HepG2 (cell line): ENCODE results near the gene TMEM220. TPM values are rescaled to one million over a fixed set of nuclear protein-coding genes. Genes with fewer than 3 reads are reported as not detected.
A peak's percentile ranks its signal among the peaks of the same experiment; 100 is the strongest.

ENCODE experiments used
- ATRX ChIP-seq: sonication (generic); formaldehyde crosslinking; IDR thresholded peaks from 2 replicates; pipeline ENCODE4 v1.4.0; 2020; ENCODE audit warnings: missing genetic modification reagents, borderline replicate concordance
- CCAR2 ChIP-seq: fragments of 200-400 bp; formaldehyde crosslinking; optimal IDR thresholded peaks from 2 replicates; pipeline ENCODE3; 2018; ENCODE audit warnings: low read depth, mild to moderate bottlenecking, low read length, moderate library complexity
- CHD4 ChIP-seq: fragments of 200-600 bp; sonication (generic); IDR thresholded peaks from 2 replicates; pipeline ENCODE4 v1.7.0; 2017; ENCODE audit warnings: mild to moderate bottlenecking, low read length, borderline replicate concordance
- ETV5 ChIP-seq: IDR thresholded peaks from 2 replicates; pipeline ENCODE4 v1.6.1; 2018; ENCODE audit warnings: missing biosample characterization, missing genetic modification reagents, inconsistent platforms, borderline replicate concordance
- EZH2 ChIP-seq: conservative IDR thresholded peaks from 2 replicates; pipeline ENCODE4 v1.6.1; 2012; ENCODE audit warnings: mild to moderate bottlenecking, low read depth, low read length, moderate library complexity
- GABPA ChIP-seq, 2 experiments: IDR thresholded peaks; 2 replicates each; pipeline ENCODE4 v1.6.1; 2011 to 2016; ENCODE audit warnings: low read depth in 2 of 2, low read length in 1 of 2, missing biosample characterization in 1 of 2, missing genetic modification characterization in 1 of 2
- GATAD1 ChIP-seq: IDR thresholded peaks from 2 replicates; pipeline ENCODE4 v1.6.1; 2016; ENCODE audit warnings: missing genetic modification reagents, missing compliant biosample characterization
- GFI1 ChIP-seq: sonication (generic); formaldehyde crosslinking; IDR thresholded peaks from 2 replicates; pipeline ENCODE4 v1.5.0; 2020; ENCODE audit warnings: missing genetic modification reagents, mild to moderate bottlenecking, borderline replicate concordance
- HINFP ChIP-seq: sonication (generic); formaldehyde crosslinking; IDR thresholded peaks from 2 replicates; pipeline ENCODE4 v1.4.0; 2020; ENCODE audit warnings: low read depth, mild to moderate bottlenecking, missing genetic modification reagents
- IKZF4 ChIP-seq: sonication (generic); formaldehyde crosslinking; IDR thresholded peaks from 2 replicates; pipeline ENCODE4 v1.5.1; 2020; ENCODE audit warnings: borderline replicate concordance, mild to moderate bottlenecking, low read depth, missing genetic modification reagents; ENCODE audit errors: not compliant biosample characterization
- MXD3 ChIP-seq: IDR thresholded peaks from 2 replicates; pipeline ENCODE4 v1.6.1; 2016; ENCODE audit warnings: mild to moderate bottlenecking, missing biosample characterization, missing genetic modification reagents
- NR2F6 ChIP-seq, 2 experiments: IDR thresholded peaks; 2 replicates each; pipeline ENCODE4 v1.6.1; 2016; ENCODE audit warnings: antibody characterized with exemption in 1 of 2, mild to moderate bottlenecking in 1 of 2
- RNF2 ChIP-seq: fragments of 450-650 bp; conservative IDR thresholded peaks from 2 replicates; pipeline ENCODE4 v1.6.1; 2016; ENCODE audit warnings: low read depth
- SUZ12 ChIP-seq: fragments of 150-350 bp; IDR thresholded peaks from 2 replicates; pipeline ENCODE4 v1.6.1; 2014; ENCODE audit warnings: low read depth, low read length
- TP53 ChIP-seq: sonication (generic); formaldehyde crosslinking; conservative IDR thresholded peaks from 2 replicates; pipeline ENCODE4 v1.4.0; 2020; ENCODE audit warnings: missing genetic modification reagents
- YEATS4 ChIP-seq: sonication (generic); formaldehyde crosslinking; IDR thresholded peaks from 2 replicates; pipeline ENCODE4 v1.4.0; 2020; ENCODE audit warnings: missing genetic modification reagents, borderline replicate concordance
- YY1 ChIP-seq: IDR thresholded peaks from 2 replicates; pipeline ENCODE4 v1.6.1; 2011; ENCODE audit warnings: low read length, low read depth, moderate library complexity, mild to moderate bottlenecking; ENCODE audit not compliant: insufficient read depth, insufficient replicate concordance
- ZFP36L1 ChIP-seq: sonication (generic); formaldehyde crosslinking; IDR thresholded peaks from 2 replicates; pipeline ENCODE4 v1.8.0; 2022; ENCODE audit warnings: mild to moderate bottlenecking, missing genetic modification reagents, moderate library complexity
- ZFP37 ChIP-seq: sonication (generic); formaldehyde crosslinking; IDR thresholded peaks from 2 replicates; pipeline ENCODE4 v1.4.0; 2020; ENCODE audit warnings: missing genetic modification reagents, borderline replicate concordance
- ZNF251 ChIP-seq: sonication (generic); formaldehyde crosslinking; IDR thresholded peaks from 2 replicates; pipeline ENCODE4 v1.9.0; 2021; ENCODE audit warnings: mild to moderate bottlenecking, missing genetic modification reagents
- ZNF264 ChIP-seq: sonication (generic); formaldehyde crosslinking; IDR thresholded peaks from 2 replicates; pipeline ENCODE4 v1.4.0; 2020; ENCODE audit warnings: missing genetic modification reagents
- ZNF292 ChIP-seq: sonication (generic); formaldehyde crosslinking; IDR thresholded peaks from 2 replicates; pipeline ENCODE4 v1.8.1; 2022; ENCODE audit warnings: mild to moderate bottlenecking, low read depth, missing genetic modification reagents, borderline replicate concordance
- ZNF513 ChIP-seq: sonication (generic); formaldehyde crosslinking; conservative IDR thresholded peaks from 2 replicates; pipeline ENCODE4 v1.5.0; 2020; ENCODE audit warnings: missing genetic modification reagents
- ZNF567 ChIP-seq: sonication (generic); formaldehyde crosslinking; IDR thresholded peaks from 2 replicates; pipeline ENCODE4 v1.8.1; 2023; ENCODE audit warnings: mild to moderate bottlenecking, missing genetic modification reagents, borderline replicate concordance
- ZNF580 ChIP-seq: IDR thresholded peaks from 2 replicates; pipeline ENCODE4 v1.6.1; 2016; ENCODE audit warnings: low read depth, borderline replicate concordance
- polyA plus RNA-seq, 8 experiments: library from polyadenylated mRNA; depleted of rRNA in 3 of 8; stranded (reverse) in 7 of 8; unstranded in 1 of 8; fragments of >200 nt; fragmentation: Illumina TruSeq in 4 of 8; extraction: Trizol in 4 of 8; gene quantifications; 2 replicates each; pipeline versions ENCODE4 v1.2.1 to v1.2.3, GENCODE V29; 2011 to 2016; ENCODE audit warnings: low read depth in 4 of 8, missing spikeins in 1 of 8, mixed read lengths in 1 of 8; ENCODE audit not compliant: insufficient read depth in 1 of 8
- total RNA-seq, 5 experiments: library from RNA; depleted of rRNA; stranded (reverse); fragments of >200 nt; fragmentation: Illumina TruSeq; extraction: Trizol; gene quantifications; 2 replicates each; pipeline ENCODE4 v1.2.3, GENCODE V29; 2016; ENCODE audit warnings: low read depth in 1 of 5

TMEM220 gene
- total and polyA plus RNA-seq, 2 of the 13 experiments (the other 11 are each of a cell fraction or from before 2014, with no cell fraction given) = 1.3 to 2.2 TPM

- peak; percentile 90 for TF ChIP-seq ZNF264
- no peak for TF ChIP-seq ZNF513
- peak; percentile 85 for TF ChIP-seq HINFP
- TF ChIP-seq ETV5 (CRISPR knock-in tag) = peak; percentile 84
- no peak for TF ChIP-seq ATRX
- TF ChIP-seq ZFP37 (CRISPR knock-in tag) = peak; percentile 80; the same call in 1 of the 2 replicates
- no peak for TF ChIP-seq MXD3
- TF ChIP-seq ZNF580 (CRISPR knock-in tag) = no peak
- 0 out of 2 replicates have a peak, but pooled peaks have one; percentile 44 for TF ChIP-seq GFI1 (CRISPR knock-in tag)
- peak; percentile 80 for TF ChIP-seq YY1
- no peak for TF ChIP-seq CCAR2
- no peak for TF ChIP-seq ZNF251 (CRISPR knock-in tag)
- no peak for TF ChIP-seq CHD4
- no peak for TF ChIP-seq ZNF292 (CRISPR knock-in tag)
- peak; percentile 95 for TF ChIP-seq GABPA (IDR thresholded peaks at IDR 0.05; ENCODE audit: low read depth, low read length)
- TF ChIP-seq GABPA (CRISPR knock-in tag; IDR thresholded peaks at IDR 0.05; ENCODE audit: low read depth) = peak; percentile 97
- TF ChIP-seq ZFP36L1 (CRISPR knock-in tag) = no peak
- TF ChIP-seq GATAD1 = peak; percentile 95
- no peak; the same call in 1 of the 2 replicates for TF ChIP-seq ZNF567 (CRISPR knock-in tag)
- no peak for TF ChIP-seq SUZ12
- no peak; the same call in 1 of the 2 replicates for TF ChIP-seq RNF2
- TF ChIP-seq IKZF4 (CRISPR knock-in tag) = peak; percentile 44
- TF ChIP-seq YEATS4 = peak; percentile 96
- TF ChIP-seq NR2F6 (IDR thresholded peaks at IDR 0.05) = no peak
- TF ChIP-seq NR2F6 (CRISPR knock-in tag; IDR thresholded peaks at IDR 0.05) = peak; percentile 43; the same call in 1 of the 2 replicates
- TF ChIP-seq EZH2 = no peak
- peak; percentile 71; the same call in 1 of the 2 replicates for TF ChIP-seq TP53 (CRISPR knock-in tag)
Observed at GRCh38 chr17:10697092-10698081, 32.4 kb downstream of the TMEM220 start, which contains the start of the genes ADPRM and SCO1 (continued).
